Measurements from ENCODE around the gene RBL1.

GRCh38 chr20:37137547-37137946 lies 41.8 kb upstream of the RBL1 start:
- TF ChIP-seq CTCF (conservative IDR thresholded peaks at IDR 0.05; ENCODE audit: low read depth, low read length) (no peak), EZH2 (IDR thresholded peaks at IDR 0.05; ENCODE audit: borderline replicate concordance, low read depth, low read length, poor library complexity, severe bottlenecking) (no peak)

Measured in A673 (cell line).